Suppressor macrophage (primary cell): ENCODE data around the gene EIF2D.
"Not testable (repeated sequence)": the region's sequence is repeated elsewhere in the genome, so short reads cannot be mapped to it uniquely, and the experiment has no call there.

Source experiments
- DNase-seq, 4 experiments: peaks; one replicate each; pipeline ENCODE4 v3.0.0-alpha.2; 2020 to 2022

Gene EIF2D

GRCh38 chr1:206586501-206587445, 25.5 kb downstream of the EIF2D start:
- no peak for DNase-seq

DNA sequence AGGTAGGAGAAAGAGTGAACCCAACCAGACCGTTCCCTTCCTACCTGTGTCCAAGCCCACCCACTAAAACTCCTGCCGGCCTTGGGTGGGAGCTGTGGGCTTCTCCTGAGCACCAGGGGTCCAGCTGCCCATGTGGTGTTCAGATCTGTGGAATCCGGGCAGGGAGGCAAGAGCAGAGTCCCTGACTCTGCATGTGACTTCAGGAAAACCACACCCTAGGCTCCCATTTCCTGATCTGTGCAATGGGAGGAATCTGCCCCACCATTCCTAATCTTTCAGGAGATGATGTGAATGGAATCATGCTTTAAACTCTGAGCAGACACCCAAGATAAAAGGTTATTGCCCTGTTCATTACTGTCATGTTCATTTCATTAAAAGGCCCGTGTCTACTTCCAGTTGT, 27.6 kb downstream of the EIF2D start:
- no peak for DNase-seq

DNA sequence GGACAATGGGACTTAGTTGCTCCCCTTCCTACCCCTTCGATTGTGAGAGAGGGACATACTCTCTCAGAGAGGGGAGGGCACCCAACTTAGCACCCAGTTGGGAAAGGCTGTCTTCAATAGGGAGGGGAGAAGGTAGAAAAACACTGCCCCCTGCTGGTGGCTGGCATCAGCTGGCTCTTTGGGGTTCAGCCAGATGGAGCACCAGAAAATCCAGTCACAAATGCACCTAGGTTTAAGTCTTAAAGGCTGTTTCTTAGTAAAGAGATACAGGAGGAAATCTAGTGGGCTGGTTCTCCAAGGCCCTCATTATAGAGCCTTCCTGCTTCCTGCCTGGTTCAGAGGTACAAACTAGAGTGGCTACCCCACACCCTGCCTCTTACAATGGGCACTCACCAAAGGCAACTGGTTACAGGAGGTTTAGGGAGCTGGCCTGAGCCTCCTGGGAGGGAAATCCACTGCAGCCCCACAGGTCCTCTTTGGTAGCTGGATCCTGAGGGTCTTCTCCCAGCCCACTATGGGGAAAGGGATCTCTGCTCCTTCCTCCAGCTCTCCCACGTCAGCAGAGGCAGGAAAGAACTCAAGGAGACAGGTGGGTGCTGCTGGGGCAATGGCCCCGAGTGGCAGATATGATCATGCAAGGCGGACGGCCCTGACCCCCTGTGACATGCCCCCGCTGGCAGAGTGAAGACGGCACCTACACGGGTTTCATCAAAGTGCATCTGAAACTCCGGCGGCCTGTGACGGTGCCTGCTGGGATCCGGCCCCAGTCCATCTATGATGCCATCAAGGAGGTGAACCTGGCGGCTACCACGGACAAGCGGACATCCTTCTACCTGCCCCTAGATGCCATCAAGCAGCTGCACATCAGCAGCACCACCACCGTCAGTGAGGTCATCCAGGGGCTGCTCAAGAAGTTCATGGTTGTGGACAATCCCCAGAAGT, 28.3 kb downstream of the EIF2D start:
- DNase-seq = peak; percentile 88 to 93 (median 90)

DNA sequence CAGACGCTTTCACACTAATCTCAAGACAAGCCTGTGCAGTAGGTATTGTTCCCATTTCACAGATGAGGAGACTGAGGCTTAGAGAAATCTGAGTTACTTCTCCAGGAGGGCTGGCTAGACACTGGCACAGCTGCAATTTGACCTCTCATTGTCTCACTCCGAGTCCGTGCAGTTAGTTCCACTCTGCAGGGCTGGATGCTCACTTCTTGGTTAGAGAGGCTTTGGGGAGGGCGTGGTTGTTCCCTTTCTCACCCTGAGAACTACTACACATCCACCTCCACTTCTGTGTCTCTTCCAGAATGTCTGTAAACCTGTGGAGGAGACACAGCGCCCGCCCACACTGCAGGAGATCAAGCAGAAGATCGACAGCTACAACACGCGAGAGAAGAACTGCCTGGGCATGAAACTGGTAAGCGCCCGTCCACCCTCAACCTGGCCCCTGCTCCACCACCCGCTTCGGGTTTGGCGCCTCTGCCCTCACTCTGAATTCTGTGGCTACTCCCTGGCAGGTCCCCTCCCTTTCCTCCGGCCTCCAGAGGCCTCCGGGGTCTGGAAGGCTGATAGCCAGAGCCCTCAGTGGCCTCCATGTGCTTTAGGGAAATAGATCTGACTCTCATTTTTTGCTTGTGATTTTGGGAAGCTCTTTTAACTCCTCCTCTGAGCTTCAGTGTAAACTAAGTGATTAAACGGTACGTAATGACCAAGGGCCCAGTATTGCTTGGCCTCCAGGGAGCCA, 29.1 kb downstream of the EIF2D start:
- DNase-seq = peak in 3 of 4 experiments; percentile 52 to 59 (median 58)

DNA sequence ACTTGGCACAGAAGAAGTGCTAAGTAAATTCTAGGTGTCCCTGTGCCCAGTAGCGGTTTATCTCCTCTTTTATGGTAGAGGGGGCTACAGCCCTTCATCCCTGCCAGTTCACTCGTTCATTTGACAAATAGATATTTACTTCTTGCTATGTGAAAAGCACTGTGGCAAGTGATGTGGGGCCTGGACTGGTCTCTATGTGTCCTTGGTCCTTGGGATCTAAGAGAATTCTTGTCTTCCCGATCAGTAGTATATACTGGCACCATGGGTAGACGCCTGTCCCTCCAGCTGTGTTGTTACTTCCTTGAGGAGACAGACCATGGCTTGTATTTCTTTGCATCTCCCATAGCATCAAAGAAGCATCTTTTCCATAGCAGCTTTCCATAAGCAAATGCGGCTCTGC, 29.7 kb downstream of the EIF2D start:
- DNase-seq = no peak

GRCh38 chr1:206581571-206581981, 30.7 kb downstream of the EIF2D start:
- peak; percentile 90 to 95 (median 92) for DNase-seq

DNA sequence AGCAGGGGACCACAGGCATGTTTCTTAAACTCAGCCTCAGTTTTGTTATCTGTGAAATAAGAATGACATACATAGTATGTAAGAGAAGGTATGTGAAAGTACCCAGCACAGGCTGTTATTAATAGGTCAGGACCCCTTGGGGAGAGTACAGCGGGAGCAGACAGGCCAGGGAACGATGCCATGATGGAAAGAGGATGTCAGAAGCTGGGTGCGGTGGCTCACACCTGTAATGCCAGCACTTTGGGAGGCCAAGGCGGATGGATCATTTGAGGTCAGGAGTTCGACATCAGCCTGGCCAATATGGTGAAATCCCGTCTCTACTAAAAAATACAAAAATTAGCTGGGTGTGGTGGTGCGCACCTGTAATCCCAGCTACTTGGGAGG, 31.2 kb downstream of the EIF2D start:
- DNase-seq = not testable (repeated sequence)

DNA sequence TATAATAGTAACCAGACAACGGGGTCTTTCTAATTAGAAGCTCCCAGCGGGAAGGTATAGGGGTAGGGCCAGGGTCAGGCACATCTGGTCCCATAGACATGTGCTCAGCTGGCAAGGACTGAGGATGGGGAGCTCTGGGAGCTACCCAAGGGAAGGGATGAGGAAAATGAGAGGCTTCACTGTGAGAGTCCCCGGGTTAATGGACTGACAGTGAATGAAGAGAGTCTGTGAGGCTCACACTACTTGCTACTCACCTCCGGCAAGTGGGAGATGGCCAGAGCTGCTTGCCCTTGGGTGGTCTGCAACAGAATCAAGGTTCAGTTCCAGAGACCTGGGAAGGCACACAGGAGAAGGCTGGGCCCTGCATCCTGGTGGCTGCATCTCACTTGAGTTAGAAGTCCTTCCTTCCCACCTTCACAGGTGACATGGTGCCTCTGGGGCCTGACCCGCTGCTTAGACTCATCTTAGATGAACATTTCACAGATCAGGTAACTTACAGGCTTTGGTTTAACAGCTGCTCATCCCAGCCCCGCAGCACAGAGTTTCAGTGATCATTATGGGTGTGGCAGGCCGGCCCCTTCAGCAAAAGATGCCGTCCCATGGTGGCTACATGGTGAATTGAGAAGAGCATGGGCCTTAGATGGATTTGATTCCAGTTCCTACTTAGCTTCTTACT, 31.7 kb downstream of the EIF2D start:
- DNase-seq = no peak

GRCh38 chr1:206579747-206580437, 32.4 kb downstream of the EIF2D start:
- peak; percentile 96 to 99 (median 97) for DNase-seq

DNA sequence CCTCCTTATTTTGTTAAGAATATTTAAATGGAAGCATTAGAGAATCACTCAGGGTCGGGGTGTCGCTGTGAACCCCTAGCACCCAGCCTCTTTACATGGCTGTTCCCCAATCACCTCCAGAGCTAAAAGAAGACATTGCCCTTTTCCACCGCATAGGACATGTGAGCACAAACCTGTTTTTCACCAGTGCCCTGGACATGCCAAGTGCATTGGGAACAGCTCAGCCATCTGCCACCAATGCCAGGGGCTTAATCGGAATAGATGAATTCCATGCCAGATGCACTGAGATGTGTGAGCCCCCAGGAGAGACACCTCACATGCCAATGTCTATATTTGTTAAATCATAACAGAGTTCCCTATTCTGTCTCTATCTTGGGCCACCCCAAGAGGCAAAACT, 33.3 kb downstream of the EIF2D start:
- no peak for DNase-seq

DNA sequence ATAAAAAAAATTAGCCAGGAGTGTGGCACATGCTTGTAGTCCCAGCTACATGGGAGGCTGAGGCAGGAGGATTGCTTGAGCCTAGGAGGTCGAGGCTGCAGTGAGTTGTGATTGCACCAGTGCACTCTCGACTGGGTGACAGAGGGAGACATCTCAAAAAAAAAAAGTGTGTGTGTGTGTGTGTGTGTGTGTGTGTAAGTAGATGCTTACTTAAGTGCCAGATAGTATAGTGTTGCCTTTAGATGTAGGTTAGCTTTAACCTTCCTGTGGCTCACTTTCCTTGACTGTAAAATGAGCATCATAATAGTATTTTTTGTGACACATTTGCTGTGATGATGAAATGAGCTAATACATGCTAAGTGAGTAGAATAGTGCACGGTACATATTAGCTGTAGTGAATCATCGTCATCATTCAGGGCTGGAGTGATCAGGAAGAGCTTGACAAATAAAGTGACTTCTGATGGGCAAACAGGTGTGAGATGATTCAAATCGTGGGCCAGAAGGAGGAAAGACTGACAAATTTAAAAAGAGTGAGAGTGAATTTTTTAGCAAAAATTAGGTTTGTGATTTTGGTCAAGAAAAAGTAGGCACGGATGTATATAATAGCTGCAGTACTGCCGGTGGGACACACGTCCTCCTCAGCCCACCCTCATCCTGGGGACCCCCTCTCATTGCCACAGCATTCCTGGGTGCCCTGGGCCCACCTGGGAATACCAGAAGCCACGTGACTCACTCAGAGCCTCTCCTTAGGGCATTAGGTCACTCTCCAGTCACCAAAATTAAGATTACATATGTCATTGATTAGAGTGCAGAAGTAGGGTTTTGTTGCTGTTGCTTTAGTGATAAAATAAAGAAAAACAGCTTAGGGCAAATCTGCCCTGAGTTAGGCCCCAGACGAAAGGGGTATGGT, 33.9 kb downstream of the EIF2D start:
- peak in 1 of 4 experiments; percentile 54 for DNase-seq

DNA sequence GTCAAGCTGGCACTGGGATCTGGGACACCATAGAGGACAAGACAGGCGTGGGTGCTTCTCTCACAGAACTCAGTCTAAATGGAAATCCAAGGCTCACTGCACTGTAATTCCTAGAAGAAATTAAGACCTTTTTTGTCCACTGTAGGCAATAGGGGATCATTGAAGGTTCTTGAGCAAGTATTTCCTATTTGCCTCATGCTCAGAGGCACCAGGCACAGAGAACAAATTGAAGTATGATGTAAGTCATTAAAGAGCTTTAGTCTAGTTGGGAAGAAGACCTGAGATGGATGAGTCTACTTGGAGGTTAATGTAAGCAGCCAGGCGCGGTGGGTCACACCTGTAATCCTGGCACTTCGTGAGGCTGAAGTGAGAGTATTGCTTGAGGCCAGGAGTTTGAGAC, 34.6 kb downstream of the EIF2D start:
- peak in 2 of 4 experiments; percentile 52 to 56 for DNase-seq

DNA sequence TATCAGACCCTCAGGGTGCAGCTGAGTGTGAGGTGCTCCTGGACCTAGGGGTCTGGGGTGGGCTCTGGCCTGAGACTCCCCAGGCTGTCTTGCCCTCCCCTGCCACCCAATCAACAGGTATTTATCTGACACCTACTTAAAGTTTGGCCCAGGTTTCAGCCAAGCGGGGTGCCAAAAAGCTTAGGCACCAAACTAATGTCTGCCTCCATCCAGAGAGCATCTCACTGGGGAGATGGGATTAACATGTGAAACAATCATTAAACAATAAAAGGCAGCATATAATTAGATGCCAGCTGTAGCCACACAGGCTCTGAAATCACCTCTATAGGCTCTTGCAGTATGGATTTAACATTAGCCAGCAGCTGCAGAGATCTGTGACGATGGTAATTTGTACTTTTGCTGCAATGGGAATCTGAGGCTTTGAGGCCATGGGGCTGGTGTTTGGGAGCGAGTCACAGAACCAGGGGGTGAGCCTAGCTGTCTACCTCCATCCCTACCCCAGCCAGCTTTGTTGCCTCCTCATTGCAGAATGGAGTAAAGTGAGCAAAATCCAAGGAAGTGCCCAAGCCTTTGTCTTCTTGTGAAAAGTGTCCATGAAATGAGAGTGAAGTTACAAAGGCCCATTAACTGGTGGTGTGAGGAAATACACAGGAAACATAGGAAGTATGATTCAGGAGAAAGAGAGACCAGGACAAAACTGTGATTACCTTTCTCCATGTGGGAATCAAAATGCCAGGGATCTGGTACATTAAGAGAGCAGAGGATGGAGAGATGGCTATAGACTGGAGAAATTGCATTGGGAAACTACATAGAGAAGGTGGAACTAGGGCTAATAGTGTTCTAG, 36.1 kb downstream of the EIF2D start:
- no peak for DNase-seq

- peak; percentile 92 to 98 (median 94) for DNase-seq
Measured at GRCh38 chr1:206575165-206575893, 36.9 kb downstream of the EIF2D start.

DNA sequence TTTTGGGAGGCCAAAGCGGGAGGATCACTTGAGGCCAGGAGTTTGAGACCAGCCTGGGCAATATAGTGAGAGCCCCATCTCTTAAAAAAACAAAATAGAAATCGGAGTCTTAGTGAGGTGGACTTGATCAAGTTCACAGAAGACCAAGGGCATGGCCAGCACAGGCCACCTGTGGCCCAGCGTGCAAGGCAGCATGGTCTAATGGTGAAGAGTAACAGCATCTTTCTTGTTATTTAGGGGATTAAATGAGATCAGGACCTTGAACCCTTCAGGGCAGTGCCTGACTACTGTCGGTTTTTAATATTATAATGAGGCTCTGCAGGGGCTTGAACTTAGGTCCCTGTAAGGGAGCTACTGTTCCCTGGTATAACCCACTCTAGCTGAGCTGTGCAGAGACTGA, 38.5 kb downstream of the EIF2D start:
- DNase-seq = no peak

DNA sequence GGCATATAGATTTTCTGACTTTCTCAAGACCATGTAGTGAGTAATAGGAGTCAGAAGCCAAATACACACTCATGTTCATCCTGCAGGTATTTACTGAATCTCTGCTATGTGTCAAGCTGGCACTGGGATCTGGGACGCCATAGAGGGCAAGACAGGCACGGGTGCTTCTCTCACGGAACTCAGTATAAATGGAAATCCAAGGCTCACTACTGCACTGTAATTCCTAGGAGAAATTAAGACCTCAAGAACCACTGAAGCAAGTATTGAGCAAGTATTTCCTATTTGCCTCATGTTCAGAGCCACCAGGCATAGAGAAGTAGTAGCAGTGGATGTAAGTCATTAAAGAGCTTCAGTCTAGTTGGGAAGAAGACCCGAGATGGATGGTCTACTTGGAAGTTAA, 38.9 kb downstream of the EIF2D start:
- DNase-seq = peak; percentile 51 to 79 (median 70)

- peak in 1 of 4 experiments; percentile 0 for DNase-seq
Measured at GRCh38 chr1:206572835-206573234, 39.4 kb downstream of the EIF2D start.

DNA sequence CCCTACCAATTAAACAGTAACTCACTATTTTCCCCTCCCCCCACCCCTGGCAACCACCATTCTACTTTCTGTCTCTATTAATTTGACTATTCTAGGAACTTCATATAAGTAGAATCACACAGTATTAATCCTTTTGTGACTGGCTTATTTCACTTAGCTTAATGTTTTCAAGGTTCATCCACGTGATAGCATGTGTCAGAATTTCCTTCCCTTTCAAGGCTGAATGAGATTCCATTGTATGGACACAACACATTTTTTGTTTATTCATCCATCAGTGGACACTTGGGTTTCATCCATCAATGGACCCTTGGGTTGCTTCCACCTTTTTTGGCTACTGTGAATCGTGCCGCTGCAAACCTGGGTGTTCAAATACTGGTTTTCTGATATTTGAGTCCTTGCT, 41.7 kb downstream of the EIF2D start:
- no peak for DNase-seq
